OCI-LY7 (cell line): ENCODE data around the gene PLAC1. TPM values are rescaled to one million over a fixed set of nuclear protein-coding genes. Genes with fewer than 3 reads are reported as not detected.

Experiments used
- BruUV-seq: library from RNA; stranded (reverse); fragments of 400-500 nt; replicated peaks from 2 replicates; lab custom pipeline; 2021; lab: Mats Ljungman, UMichigan
- CTCF ChIA-PET: fragments of 300-600 bp; sonication (Branson Sonifier 250); formaldehyde crosslinking; loops from one replicate; lab custom pipeline; 2022; ENCODE audit warnings: antibody characterized with exemption; ENCODE audit not compliant: unreplicated experiment; lab: Charles Lee
- POLR2A ChIA-PET: fragments of 300-600 bp; sonication (Branson Sonifier 250); formaldehyde crosslinking; loops from one replicate; lab custom pipeline; 2022; ENCODE audit warnings: antibody characterized with exemption; lab: Charles Lee
- DNase-seq: peaks from one replicate; pipeline ENCODE4 v3.0.0-alpha.2; 2015; ENCODE audit warnings: low spot score
- H2AFZ ChIP-seq: fragments of 200-600 bp; sonication (generic), shearing (Covaris generic); 2 replicates; pipeline ENCODE4 v1.6.1; 2014; ENCODE audit warnings: mild to moderate bottlenecking, antibody characterized with exemption, low read length, moderate library complexity
- H3K27ac ChIP-seq: fragments of 200-600 bp; sonication (generic); 2 replicates; pipeline ENCODE4 v1.5.1; 2014; ENCODE audit warnings: mixed run types, low read depth, mild to moderate bottlenecking, moderate library complexity, low read length, inconsistent platforms; ENCODE audit not compliant: poor library complexity, severe bottlenecking
- H3K36me3 ChIP-seq: fragments of 200-600 bp; sonication (generic); 2 replicates; pipeline ENCODE4 v1.6.1; 2014; ENCODE audit warnings: mild to moderate bottlenecking, antibody characterized with exemption, low read length, moderate library complexity, mixed read lengths; ENCODE audit not compliant: insufficient read depth
- H3K4me1 ChIP-seq: fragments of 200-600 bp; sonication (generic); 2 replicates; pipeline ENCODE4 v1.5.1; 2014; ENCODE audit warnings: mild to moderate bottlenecking, low read length; ENCODE audit not compliant: insufficient read depth, poor library complexity, severe bottlenecking
- H3K4me2 ChIP-seq: fragments of 200-600 bp; sonication (generic); 2 replicates; pipeline ENCODE4 v1.6.1; 2014; ENCODE audit warnings: mild to moderate bottlenecking, low read length
- H3K4me3 ChIP-seq: fragments of 200-600 bp; sonication (generic); 2 replicates; pipeline ENCODE4 v1.5.1; 2014; ENCODE audit warnings: mild to moderate bottlenecking, low read depth, low read length; ENCODE audit not compliant: poor library complexity, severe bottlenecking
- H3K79me2 ChIP-seq: fragments of 200-600 bp; sonication (generic); 2 replicates; pipeline ENCODE4 v1.6.1; 2016; ENCODE audit warnings: low read depth, mild to moderate bottlenecking, low read length, moderate library complexity, mixed read lengths; ENCODE audit not compliant: insufficient read depth
- H3K9me2 ChIP-seq: fragments of 200-600 bp; sonication (generic); 2 replicates; pipeline ENCODE4 v1.6.1; 2016; ENCODE audit warnings: mild to moderate bottlenecking, low read length, mixed read lengths; ENCODE audit not compliant: insufficient read depth
- H3K9me3 ChIP-seq: fragments of 200-600 bp; sonication (generic); 2 replicates; pipeline ENCODE4 v1.6.1; 2014; ENCODE audit warnings: mild to moderate bottlenecking, mixed run types, low read length, mixed read lengths
- H4K20me1 ChIP-seq: fragments of 200-600 bp; sonication (generic); 2 replicates; pipeline ENCODE4 v1.6.1; 2014; ENCODE audit warnings: mild to moderate bottlenecking, antibody characterized with exemption, low read length, moderate library complexity, mixed read lengths; ENCODE audit not compliant: insufficient read depth
- CTCF ChIP-seq: fragments of 200-600 bp; sonication (generic); conservative IDR thresholded peaks from 2 replicates; pipeline ENCODE4 v1.5.1; 2014; ENCODE audit warnings: mild to moderate bottlenecking, antibody characterized with exemption, low read length, moderate library complexity, mixed read lengths
- EZH2phosphoT487 ChIP-seq: fragments of 200-600 bp; sonication (generic); IDR thresholded peaks from 2 replicates; pipeline ENCODE4 v1.6.1; 2018; ENCODE audit warnings: low read depth, borderline replicate concordance, mild to moderate bottlenecking, mixed run types, antibody characterized with exemption, low read length, moderate library complexity, mixed read lengths
- intact Hi-C: fragments of 100-400 bp; cut with micrococcal nuclease; formaldehyde crosslinking; loops from one replicate; pipeline ENCODE4 v1.10.0; 2022; ENCODE audit not compliant: unreplicated experiment
- total RNA-seq, 2 experiments: library from RNA; depleted of rRNA in 1 of 2; stranded (reverse); fragments of >200 nt in 1 of 2; shearing (Covaris generic) in 1 of 2; gene quantifications; 2 replicates each; pipeline ENCODE4 v1.2.3, GENCODE V29; 2014 to 2022

PLAC1 gene
- total RNA-seq, 2 experiments from 2014 or later = 0.28 TPM; not detected in 1

- no peaks in the 10 kb centered on the region for H4K20me1 ChIP-seq
- H3K4me1 ChIP-seq = no peaks in the 10 kb centered on the region
- H3K79me2 ChIP-seq = no peaks in the 10 kb centered on the region
- no peak overlapping the region for H3K27ac ChIP-seq
- no peaks in the 10 kb centered on the region for H3K36me3 ChIP-seq
- H3K9me2 ChIP-seq = no peaks in the 10 kb centered on the region
- intact Hi-C loops = no loop called here
- ChIA-PET POLR2A (no interaction called here), CTCF (no interaction called here)
- BruUV-seq = no TSS peak
- no peaks in the 10 kb centered on the region for H3K9me3 ChIP-seq
- H3K4me2 ChIP-seq = no peak overlapping the region
- DNase-seq = no peak
- H2AFZ ChIP-seq = no peak overlapping the region
- TF ChIP-seq EZH2phosphoT487 = no peak
- TF ChIP-seq CTCF = no peak
- no peak overlapping the region for H3K4me3 ChIP-seq
These were observed 18.2 kb upstream of the PLAC1 start for GRCh38 chrX:134676436-134676835.

GRCh38 chrX:134673123-134673522 lies 14.9 kb upstream of the PLAC1 start:
- H3K4me2 ChIP-seq = no peak overlapping the region
- no peak overlapping the region for H3K4me3 ChIP-seq
- ChIA-PET POLR2A (no interaction called here), CTCF (no interaction called here)
- no TSS peak for BruUV-seq
- no peaks in the 10 kb centered on the region for H3K9me2 ChIP-seq
- H3K9me3 ChIP-seq = no peaks in the 10 kb centered on the region
- H4K20me1 ChIP-seq = no peaks in the 10 kb centered on the region
- intact Hi-C loops = no loop called here
- H2AFZ ChIP-seq = no peak overlapping the region
- no peak overlapping the region for H3K27ac ChIP-seq
- H3K36me3 ChIP-seq = no peaks in the 10 kb centered on the region
- no peak for TF ChIP-seq CTCF
- TF ChIP-seq EZH2phosphoT487 = no peak
- no peak for DNase-seq
- no peaks in the 10 kb centered on the region for H3K4me1 ChIP-seq
- no peaks in the 10 kb centered on the region for H3K79me2 ChIP-seq

GRCh38 chrX:134672101-134672500 lies 13.8 kb upstream of the PLAC1 start:
- Histone ChIP-seq H2AFZ (no peak overlapping the region), H3K9me3 (no peaks in the 10 kb centered on the region), H4K20me1 (no peaks in the 10 kb centered on the region), H3K79me2 (no peaks in the 10 kb centered on the region), H3K4me3 (no peak overlapping the region), H3K4me2 (no peak overlapping the region), H3K4me1 (no peaks in the 10 kb centered on the region), H3K36me3 (no peaks in the 10 kb centered on the region), H3K9me2 (no peaks in the 10 kb centered on the region), H3K27ac (no peak overlapping the region)
- no peak for TF ChIP-seq EZH2phosphoT487
- no peak for TF ChIP-seq CTCF
- ChIA-PET CTCF (no interaction called here), POLR2A (no interaction called here)
- no TSS peak for BruUV-seq
- intact Hi-C loops = no loop called here
- no peak for DNase-seq
